DND-41 (cell line): ENCODE data around the gene DUSP12.
A peak's percentile ranks its signal among the peaks of the same experiment; 100 is the strongest.
"Not testable (repeated sequence)": the region's sequence is repeated elsewhere in the genome, so short reads cannot be mapped to it uniquely, and the experiment has no call there.

ENCODE experiments used
- ATAC-seq: fragments of 200-7000 bp; cut with Tn5 transposase; 3 replicates; pipeline ENCODE4 v1.9.1; 2021; ENCODE audit warnings: low read depth; ENCODE audit not compliant: insufficient read depth
- DNase-seq: peaks from one replicate; pipeline ENCODE4 v3.0.0-alpha.2; 2020
- H2AFZ ChIP-seq: 2 replicates; pipeline ENCODE4 v1.6.0; 2012; ENCODE audit warnings: low read depth, low read length
- H3K27ac ChIP-seq: 2 replicates; pipeline ENCODE4 v1.5.1; 2012; ENCODE audit warnings: low read length, inconsistent platforms
- H3K27me3 ChIP-seq: fragments of 200-600 bp; sonication (generic); 2 replicates; pipeline ENCODE4 v1.6.0; 2012; ENCODE audit warnings: low read length, mild to moderate bottlenecking, inconsistent platforms; ENCODE audit not compliant: insufficient read depth, poor library complexity
- H3K36me3 ChIP-seq: 2 replicates; pipeline ENCODE4 v1.5.1; 2012; ENCODE audit warnings: low read length, inconsistent platforms; ENCODE audit not compliant: insufficient read depth
- H3K4me1 ChIP-seq: 2 replicates; pipeline ENCODE4 v1.5.1; 2012; ENCODE audit warnings: mild to moderate bottlenecking, low read length; ENCODE audit not compliant: insufficient read depth
- H3K4me2 ChIP-seq: 2 replicates; pipeline ENCODE4 v1.6.0; 2012; ENCODE audit warnings: mild to moderate bottlenecking, moderate library complexity, low read length, inconsistent platforms; ENCODE audit not compliant: insufficient read depth
- H3K4me3 ChIP-seq, 2 experiments: fragments of 200-600 bp in 1 of 2; shearing (Covaris generic) in 1 of 2; 2 replicates each; pipeline ENCODE4 v1.5.1; 2012 to 2016; ENCODE audit warnings: inconsistent platforms in 2 of 2, low read length in 2 of 2, mild to moderate bottlenecking in 2 of 2, low read depth in 1 of 2, moderate library complexity in 1 of 2
- H3K79me2 ChIP-seq: 2 replicates; pipeline ENCODE4 v1.6.0; 2012; ENCODE audit warnings: low read length, inconsistent platforms; ENCODE audit not compliant: insufficient read depth
- H3K9ac ChIP-seq: 2 replicates; pipeline ENCODE4 v1.6.0; 2012; ENCODE audit warnings: low read depth, mild to moderate bottlenecking, inconsistent platforms, low read length, moderate library complexity
- H3K9me3 ChIP-seq: 2 replicates; pipeline ENCODE4 v1.5.1; 2012; ENCODE audit warnings: low read length, moderate library complexity, mild to moderate bottlenecking, inconsistent platforms; ENCODE audit not compliant: insufficient read depth, severe bottlenecking
- H4K20me1 ChIP-seq: 2 replicates; pipeline ENCODE4 v1.6.0; 2012; ENCODE audit warnings: low read length; ENCODE audit not compliant: insufficient read depth
- CTCF ChIP-seq: IDR thresholded peaks from 2 replicates; pipeline ENCODE4 v1.5.1; 2012; ENCODE audit warnings: borderline replicate concordance, low read length, moderate library complexity, mild to moderate bottlenecking; ENCODE audit not compliant: poor library complexity, severe bottlenecking; ENCODE audit errors: extremely low read depth
- EZH2 ChIP-seq: IDR thresholded peaks from 3 replicates; pipeline ENCODE4 v1.6.1; 2012; ENCODE audit warnings: borderline replicate concordance, low read depth, mild to moderate bottlenecking, moderate library complexity, low read length, inconsistent platforms; ENCODE audit not compliant: severe bottlenecking

DUSP12 gene

GRCh38 chr1:161766102-161766981, 16.8 kb downstream of the DUSP12 start, which contains the start of gene ATF6:
Gene ATF6, plus strand, starts transcription at chr1:161766320. Its CDS starts 41 bp downstream, at chr1:161766361.
- Histone ChIP-seq H3K9ac (peak within 1 kb of the TSS; percentile 97), H3K4me2 (peak within 1 kb of the TSS; percentile 88)
- ATAC-seq: peak; percentile 77

GRCh38 chr1:161768461-161768860, 18.9 kb downstream of the DUSP12 start:
- Histone ChIP-seq H2AFZ (no peak overlapping the region), H3K4me3 (no peak overlapping the region), H3K36me3 (no peaks in the 10 kb centered on the region; the same call in 1 of the 2 replicates), H4K20me1 (peaks cover 9% of the 10 kb centered on the region; the same call in 1 of the 2 replicates), H3K4me1 (peaks cover 77% of the 10 kb centered on the region), H3K27me3 (no peaks in the 10 kb centered on the region), H3K79me2 (peaks cover 74% of the 10 kb centered on the region), H3K9ac (peak overlapping the region; percentile 3; the same call in 1 of the 2 replicates), H3K4me2 (peak overlapping the region; percentile 88), H3K27ac (no peak overlapping the region), H3K9me3 (no peaks in the 10 kb centered on the region)
- TF ChIP-seq EZH2 (no peak), CTCF (no peak)
- no peak for ATAC-seq
- DNase-seq: no peak

More at GRCh38 chr1:161766102-161766981, 16.8 kb downstream of the DUSP12 start, which contains the start of gene ATF6:
- Histone ChIP-seq H3K4me3 (peak within 1 kb of the TSS; percentile 85 to 98), H3K79me2 (peaks cover 56% of the 10 kb centered on the region), H2AFZ (peak within 1 kb of the TSS; percentile 97), H3K9me3 (no peaks in the 10 kb centered on the region), H3K4me1 (peaks cover 56% of the 10 kb centered on the region), H3K27me3 (no peaks in the 10 kb centered on the region), H3K27ac (peak within 1 kb of the TSS; percentile 96), H3K36me3 (no peaks in the 10 kb centered on the region; the same call in 1 of the 2 replicates), H4K20me1 (0 out of 2 replicates have a peak, but pooled peaks cover 3% of the 10 kb centered on the region)
- TF ChIP-seq EZH2: no peak
- DNase-seq: peak; percentile 86

- no peak for TF ChIP-seq EZH2
- TF ChIP-seq CTCF: no peak
- ATAC-seq: no peak
- H3K27me3 ChIP-seq: no peaks in the 10 kb centered on the region
- H2AFZ ChIP-seq: no peak overlapping the region
- H4K20me1 ChIP-seq: peaks cover 9% of the 10 kb centered on the region; the same call in 1 of the 2 replicates
- H3K36me3 ChIP-seq: no peaks in the 10 kb centered on the region; the same call in 1 of the 2 replicates
- H3K9me3 ChIP-seq: no peaks in the 10 kb centered on the region
- DNase-seq: no peak
- no peak overlapping the region for H3K4me3 ChIP-seq
- H3K4me2 ChIP-seq: peak overlapping the region; percentile 88; the same call in 1 of the 2 replicates
- H3K27ac ChIP-seq: no peak overlapping the region
- H3K79me2 ChIP-seq: peaks cover 80% of the 10 kb centered on the region
- no peak overlapping the region for H3K9ac ChIP-seq
- H3K4me1 ChIP-seq: peaks cover 81% of the 10 kb centered on the region
These were observed 19.5 kb downstream of the DUSP12 start for GRCh38 chr1:161768986-161769672.

- H3K36me3 ChIP-seq, H2AFZ ChIP-seq, H3K9ac ChIP-seq, H3K4me3 ChIP-seq, H3K27ac ChIP-seq, H3K9me3 ChIP-seq, ATAC-seq, H3K27me3 ChIP-seq, H4K20me1 ChIP-seq, DNase-seq: not testable (repeated sequence)
- Histone ChIP-seq H3K4me2 (peak overlapping the region; percentile 25; the same call in 1 of the 2 replicates), H3K79me2 (peaks cover 86% of the 10 kb centered on the region), H3K4me1 (peaks cover 85% of the 10 kb centered on the region)
These were observed 20.1 kb downstream of the DUSP12 start for GRCh38 chr1:161769673-161770045.
